Measurements from ENCODE around the gene TMTC1.

DNA sequence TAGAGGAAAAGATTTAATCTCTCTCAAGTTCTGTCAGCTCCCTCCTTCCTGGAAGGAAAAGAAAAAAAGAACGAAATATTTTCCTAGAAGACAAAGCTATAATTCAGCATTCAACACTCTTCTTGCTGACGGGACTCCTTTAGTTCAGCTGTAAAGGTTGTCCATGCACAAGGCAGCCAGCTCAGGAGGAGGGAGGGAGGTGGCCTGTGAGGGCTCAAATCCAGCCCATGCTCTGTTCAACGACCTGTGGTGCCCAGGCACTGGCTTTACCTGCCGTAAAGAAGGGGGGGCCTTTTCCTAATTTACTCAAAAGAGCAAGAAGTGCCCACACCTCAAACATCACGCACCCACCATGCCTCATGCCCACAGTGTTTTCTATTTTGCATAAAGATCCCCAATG is 109.3 kb downstream of the TMTC1 start:
- TF ChIP-seq, protein P1, sequence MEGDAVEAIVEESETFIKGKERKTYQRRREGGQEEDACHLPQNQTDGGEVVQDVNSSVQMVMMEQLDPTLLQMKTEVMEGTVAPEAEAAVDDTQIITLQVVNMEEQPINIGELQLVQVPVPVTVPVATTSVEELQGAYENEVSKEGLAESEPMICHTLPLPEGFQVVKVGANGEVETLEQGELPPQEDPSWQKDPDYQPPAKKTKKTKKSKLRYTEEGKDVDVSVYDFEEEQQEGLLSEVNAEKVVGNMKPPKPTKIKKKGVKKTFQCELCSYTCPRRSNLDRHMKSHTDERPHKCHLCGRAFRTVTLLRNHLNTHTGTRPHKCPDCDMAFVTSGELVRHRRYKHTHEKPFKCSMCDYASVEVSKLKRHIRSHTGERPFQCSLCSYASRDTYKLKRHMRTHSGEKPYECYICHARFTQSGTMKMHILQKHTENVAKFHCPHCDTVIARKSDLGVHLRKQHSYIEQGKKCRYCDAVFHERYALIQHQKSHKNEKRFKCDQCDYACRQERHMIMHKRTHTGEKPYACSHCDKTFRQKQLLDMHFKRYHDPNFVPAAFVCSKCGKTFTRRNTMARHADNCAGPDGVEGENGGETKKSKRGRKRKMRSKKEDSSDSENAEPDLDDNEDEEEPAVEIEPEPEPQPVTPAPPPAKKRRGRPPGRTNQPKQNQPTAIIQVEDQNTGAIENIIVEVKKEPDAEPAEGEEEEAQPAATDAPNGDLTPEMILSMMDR (IDR thresholded peaks at IDR 0.05; ENCODE audit: low read depth, low read length), result no peak
- TF ChIP-seq POLR2A (IDR thresholded peaks at IDR 0.05; ENCODE audit: extremely low read depth, insufficient read length), result no peak
- TF ChIP-seq, protein P2, sequence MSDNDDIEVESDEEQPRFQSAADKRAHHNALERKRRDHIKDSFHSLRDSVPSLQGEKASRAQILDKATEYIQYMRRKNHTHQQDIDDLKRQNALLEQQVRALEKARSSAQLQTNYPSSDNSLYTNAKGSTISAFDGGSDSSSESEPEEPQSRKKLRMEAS (IDR thresholded peaks at IDR 0.05; ENCODE audit: low read depth, low read length), result no peak

Data from NB4 (cell line).